Neural cell (in vitro differentiated cells): ENCODE measurements around the gene SKOR1.

Experiments
- EP300 ChIP-seq: fragments of 450-650 bp; conservative IDR thresholded peaks from 2 replicates; pipeline ENCODE4 v1.6.1; 2014; ENCODE audit warnings: antibody characterized with exemption, mild to moderate bottlenecking, moderate library complexity; ENCODE audit not compliant: poor library complexity, severe bottlenecking
- EZH2 ChIP-seq: fragments of 200-600, 300-800 bp; shearing (Covaris generic), sonication (generic); IDR thresholded peaks from 2 replicates; pipeline ENCODE4 v1.6.1; 2014; ENCODE audit warnings: antibody characterized with exemption, low read length, borderline replicate concordance, mild to moderate bottlenecking; ENCODE audit not compliant: insufficient read depth, poor library complexity, severe bottlenecking
- MXI1 ChIP-seq: fragments of 450-650 bp; conservative IDR thresholded peaks from 2 replicates; pipeline ENCODE4 v1.6.1; 2014; ENCODE audit warnings: antibody characterized with exemption, mild to moderate bottlenecking; ENCODE audit not compliant: poor library complexity, severe bottlenecking
- SMC3 ChIP-seq: fragments of 450-650 bp; conservative IDR thresholded peaks from 2 replicates; pipeline ENCODE4 v1.6.1; 2014; ENCODE audit warnings: antibody characterized with exemption, mild to moderate bottlenecking, moderate library complexity; ENCODE audit not compliant: poor library complexity
- TAF1 ChIP-seq: IDR thresholded peaks from 2 replicates; pipeline ENCODE4 v1.6.1; 2012; ENCODE audit warnings: low read depth
- TF ChIP-seq, protein P1 (sequence below): fragments of 450-650 bp; IDR thresholded peaks from 2 replicates; pipeline ENCODE4 v1.5.1; 2014; ENCODE audit warnings: antibody characterized with exemption, mild to moderate bottlenecking, moderate library complexity; ENCODE audit not compliant: poor library complexity, severe bottlenecking
- TF ChIP-seq, protein P2 (sequence below): IDR thresholded peaks from 2 replicates; pipeline ENCODE4 v1.6.1; 2012; ENCODE audit warnings: borderline replicate concordance

DNA sequence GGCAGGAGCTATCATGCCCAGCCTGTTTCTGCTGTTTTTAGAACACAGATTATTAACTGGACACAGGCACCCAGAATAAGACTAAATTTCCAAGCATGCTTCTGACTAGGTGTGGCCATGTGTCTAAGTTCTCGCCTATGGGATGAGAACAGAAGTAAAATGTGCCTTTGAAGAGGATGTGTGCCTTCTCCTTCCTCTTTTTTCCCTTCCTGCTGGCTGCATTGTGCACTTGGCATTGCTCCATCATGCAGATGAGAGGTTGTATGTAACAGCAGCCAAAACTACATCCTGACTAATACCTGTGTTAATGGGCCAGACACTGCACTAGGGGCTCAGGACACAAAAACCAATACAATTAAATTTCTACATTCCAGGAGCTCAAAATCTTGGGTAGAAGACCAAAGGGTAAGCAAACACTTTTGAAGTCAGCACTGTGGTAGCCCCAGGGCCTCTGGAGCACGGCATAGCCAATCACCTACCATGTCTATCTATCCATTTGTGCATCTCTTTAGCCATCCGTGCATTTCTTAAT lies 55.4 kb downstream of the SKOR1 start:
- TF ChIP-seq EP300, result no peak
- TF ChIP-seq EZH2, result no peak
- TF ChIP-seq, protein P1, sequence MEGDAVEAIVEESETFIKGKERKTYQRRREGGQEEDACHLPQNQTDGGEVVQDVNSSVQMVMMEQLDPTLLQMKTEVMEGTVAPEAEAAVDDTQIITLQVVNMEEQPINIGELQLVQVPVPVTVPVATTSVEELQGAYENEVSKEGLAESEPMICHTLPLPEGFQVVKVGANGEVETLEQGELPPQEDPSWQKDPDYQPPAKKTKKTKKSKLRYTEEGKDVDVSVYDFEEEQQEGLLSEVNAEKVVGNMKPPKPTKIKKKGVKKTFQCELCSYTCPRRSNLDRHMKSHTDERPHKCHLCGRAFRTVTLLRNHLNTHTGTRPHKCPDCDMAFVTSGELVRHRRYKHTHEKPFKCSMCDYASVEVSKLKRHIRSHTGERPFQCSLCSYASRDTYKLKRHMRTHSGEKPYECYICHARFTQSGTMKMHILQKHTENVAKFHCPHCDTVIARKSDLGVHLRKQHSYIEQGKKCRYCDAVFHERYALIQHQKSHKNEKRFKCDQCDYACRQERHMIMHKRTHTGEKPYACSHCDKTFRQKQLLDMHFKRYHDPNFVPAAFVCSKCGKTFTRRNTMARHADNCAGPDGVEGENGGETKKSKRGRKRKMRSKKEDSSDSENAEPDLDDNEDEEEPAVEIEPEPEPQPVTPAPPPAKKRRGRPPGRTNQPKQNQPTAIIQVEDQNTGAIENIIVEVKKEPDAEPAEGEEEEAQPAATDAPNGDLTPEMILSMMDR, result no peak
- no peak for TF ChIP-seq MXI1
- TF ChIP-seq, protein P2, sequence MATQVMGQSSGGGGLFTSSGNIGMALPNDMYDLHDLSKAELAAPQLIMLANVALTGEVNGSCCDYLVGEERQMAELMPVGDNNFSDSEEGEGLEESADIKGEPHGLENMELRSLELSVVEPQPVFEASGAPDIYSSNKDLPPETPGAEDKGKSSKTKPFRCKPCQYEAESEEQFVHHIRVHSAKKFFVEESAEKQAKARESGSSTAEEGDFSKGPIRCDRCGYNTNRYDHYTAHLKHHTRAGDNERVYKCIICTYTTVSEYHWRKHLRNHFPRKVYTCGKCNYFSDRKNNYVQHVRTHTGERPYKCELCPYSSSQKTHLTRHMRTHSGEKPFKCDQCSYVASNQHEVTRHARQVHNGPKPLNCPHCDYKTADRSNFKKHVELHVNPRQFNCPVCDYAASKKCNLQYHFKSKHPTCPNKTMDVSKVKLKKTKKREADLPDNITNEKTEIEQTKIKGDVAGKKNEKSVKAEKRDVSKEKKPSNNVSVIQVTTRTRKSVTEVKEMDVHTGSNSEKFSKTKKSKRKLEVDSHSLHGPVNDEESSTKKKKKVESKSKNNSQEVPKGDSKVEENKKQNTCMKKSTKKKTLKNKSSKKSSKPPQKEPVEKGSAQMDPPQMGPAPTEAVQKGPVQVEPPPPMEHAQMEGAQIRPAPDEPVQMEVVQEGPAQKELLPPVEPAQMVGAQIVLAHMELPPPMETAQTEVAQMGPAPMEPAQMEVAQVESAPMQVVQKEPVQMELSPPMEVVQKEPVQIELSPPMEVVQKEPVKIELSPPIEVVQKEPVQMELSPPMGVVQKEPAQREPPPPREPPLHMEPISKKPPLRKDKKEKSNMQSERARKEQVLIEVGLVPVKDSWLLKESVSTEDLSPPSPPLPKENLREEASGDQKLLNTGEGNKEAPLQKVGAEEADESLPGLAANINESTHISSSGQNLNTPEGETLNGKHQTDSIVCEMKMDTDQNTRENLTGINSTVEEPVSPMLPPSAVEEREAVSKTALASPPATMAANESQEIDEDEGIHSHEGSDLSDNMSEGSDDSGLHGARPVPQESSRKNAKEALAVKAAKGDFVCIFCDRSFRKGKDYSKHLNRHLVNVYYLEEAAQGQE, result no peak
- TF ChIP-seq TAF1, result no peak
- TF ChIP-seq SMC3, result no peak
